Measurements from ENCODE around the gene DACH1.

- TF ChIP-seq USF1 (CRISPR knock-in tag; IDR thresholded peaks at IDR 0.05), result no peak
- no peak for TF ChIP-seq HMG20B (CRISPR knock-in tag; IDR thresholded peaks at IDR 0.05)
- no peak for TF ChIP-seq RFX5 (IDR thresholded peaks at IDR 0.05; ENCODE audit: low read depth, low read length)
- no peak for TF ChIP-seq CTCF (IDR thresholded peaks at IDR 0.05 in 2 of 3, conservative IDR thresholded peaks at IDR 0.05 in 1 of 3; ENCODE audit: insufficient read depth in 2 of 3, low read depth in 1 of 3, low read length in 3 of 3)
- no peak for TF ChIP-seq POLR2A (conservative IDR thresholded peaks at IDR 0.05)
- TF ChIP-seq BRF2 (IDR thresholded peaks at IDR 0.05; ENCODE audit: borderline replicate concordance, insufficient read depth, insufficient read length), result no peak
- TF ChIP-seq ZNF274 (IDR thresholded peaks at IDR 0.05; ENCODE audit: borderline replicate concordance, low read depth, low read length), result no peak
These were observed 39.4 kb upstream of the DACH1 start for GRCh38 chr13:71906448-71906847.

All from K562 (cell line).